OCI-LY3 (cell line): ENCODE measurements around the gene ACTR10.

Experiments used
- CTCF ChIP-seq: fragments of 200-600, 300-600 bp; sonication (generic); IDR thresholded peaks from 2 replicates; pipeline ENCODE4 v1.5.1; 2014; ENCODE audit warnings: antibody characterized with exemption, low read length, low read depth
- EZH2phosphoT487 ChIP-seq: fragments of 200-600 bp; shearing (Covaris generic); IDR thresholded peaks from 2 replicates; pipeline ENCODE4 v1.6.1; 2018; ENCODE audit warnings: antibody characterized with exemption, mixed run types, low read depth

- TF ChIP-seq CTCF (no peak), EZH2phosphoT487 (no peak)
These were observed 32.1 kb upstream of the ACTR10 start for GRCh38 chr14:58167891-58168290.
